CD4-positive, alpha-beta T cell treated with Interleukin-15 for 1 hour (primary cell): ENCODE data around the gene SAPCD2.

Experiments
- DNase-seq: peaks from one replicate; pipeline ENCODE4 v3.0.0-alpha.2; 2020

The SAPCD2 gene

GRCh38 chr9:137014166-137014565, 56.2 kb downstream of the SAPCD2 start:
- no peak for DNase-seq

- DNase-seq = no peak
Measured at GRCh38 chr9:137013571-137013940, 56.8 kb downstream of the SAPCD2 start.

- no peak for DNase-seq
Measured at GRCh38 chr9:137012694-137013570, 57.4 kb downstream of the SAPCD2 start.
